ENCODE measurements around the gene ZCCHC10. TPM values are rescaled to one million over a fixed set of nuclear protein-coding genes. Genes with fewer than 3 reads are reported as not detected.
"Not testable (repeated sequence)": the region's sequence is repeated elsewhere in the genome, so short reads cannot be mapped to it uniquely, and the experiment has no call there.

Gene ZCCHC10
- total and polyA plus RNA-seq, 11 donors: 9.9 to 24.1 (median 17.1) TPM

DNA sequence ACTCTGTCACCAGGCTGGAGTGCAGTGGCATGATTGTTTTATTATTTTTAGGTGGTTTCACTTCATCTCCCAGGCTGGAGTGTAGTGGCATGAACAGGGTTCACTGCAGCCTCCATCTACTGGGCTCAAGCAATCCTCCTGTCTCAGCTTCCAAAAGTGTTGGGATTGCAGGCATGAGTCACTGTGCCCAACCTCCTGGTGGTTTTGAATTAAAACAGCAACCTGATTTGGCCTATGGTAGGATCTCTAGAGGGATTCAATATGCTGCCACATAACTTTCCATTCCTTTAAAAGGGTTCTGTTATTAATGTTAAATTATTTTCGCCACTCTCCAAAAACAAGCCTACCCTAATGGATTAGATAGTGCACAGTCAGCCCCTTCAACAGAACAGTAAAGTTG lies 15.6 kb upstream of the ZCCHC10 start:
- TF ChIP-seq POLR2A (IDR thresholded peaks at IDR 0.05) (no peak), CTCF (IDR thresholded peaks at IDR 0.05) (no peak)
- no peaks in the 10 kb centered on the region for H3K4me1 ChIP-seq
- no peak for ATAC-seq
- no peaks in the 10 kb centered on the region for H3K36me3 ChIP-seq
- H3K4me3 ChIP-seq: no peak overlapping the region
- no peaks in the 10 kb centered on the region for H3K27me3 ChIP-seq
- no peak for DNase-seq
- intact Hi-C loops (cut with DNase I): no loop called here
- WGBS, 4 donors: 70 to 87% (median 74%) methylated on average over 1 of the region's 1 CpG
- no peak overlapping the region for H3K27ac ChIP-seq
- H3K9me3 ChIP-seq: no peaks in the 10 kb centered on the region

GRCh38 chr5:133041157-133041784 lies 14.9 kb upstream of the ZCCHC10 start:
- Histone ChIP-seq H3K4me1 (no peaks in the 10 kb centered on the region), H3K4me3 (no peak overlapping the region), H3K9me3 (no peaks in the 10 kb centered on the region), H3K27ac (no peak overlapping the region), H3K27me3 (no peaks in the 10 kb centered on the region), H3K36me3 (no peaks in the 10 kb centered on the region)
- DNase-seq (no peak), ATAC-seq (no peak)
- 78 to 93% (median 87%) methylated on average over 3 of the region's 3 CpGs for WGBS, 4 donors
- intact Hi-C loops (cut with DNase I): no loop called here
- TF ChIP-seq POLR2A (IDR thresholded peaks at IDR 0.05) (no peak), CTCF (IDR thresholded peaks at IDR 0.05) (no peak)

DNA sequence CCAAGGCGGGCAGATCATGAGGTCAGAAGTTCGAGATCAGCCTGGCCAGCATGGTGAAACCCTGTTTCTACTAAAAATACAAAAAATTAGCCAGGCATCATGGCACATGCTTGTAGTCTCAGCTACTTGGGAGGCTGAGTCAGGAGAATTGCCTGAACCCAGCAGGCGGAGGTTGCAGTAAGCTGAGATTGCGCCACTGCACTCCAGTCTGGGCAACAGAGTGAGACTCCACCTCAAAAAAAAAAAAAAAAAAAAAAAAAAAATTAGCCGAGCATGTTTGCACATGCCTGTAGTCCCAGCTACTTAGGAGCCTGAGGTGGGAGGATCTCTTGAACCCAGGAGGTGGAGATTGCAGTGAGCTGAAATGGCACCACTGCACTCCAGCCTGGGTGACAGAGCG lies 10.3 kb upstream of the ZCCHC10 start:
- H3K27ac ChIP-seq; DNase-seq; intact Hi-C loops (cut with DNase I); H3K9me3 ChIP-seq; ATAC-seq; H3K27me3 ChIP-seq; H3K36me3 ChIP-seq; H3K4me1 ChIP-seq; H3K4me3 ChIP-seq: not testable (repeated sequence)
- WGBS, 4 donors: 89 to 95% (median 93%) methylated on average over 6 of the region's 6 CpGs

DNA sequence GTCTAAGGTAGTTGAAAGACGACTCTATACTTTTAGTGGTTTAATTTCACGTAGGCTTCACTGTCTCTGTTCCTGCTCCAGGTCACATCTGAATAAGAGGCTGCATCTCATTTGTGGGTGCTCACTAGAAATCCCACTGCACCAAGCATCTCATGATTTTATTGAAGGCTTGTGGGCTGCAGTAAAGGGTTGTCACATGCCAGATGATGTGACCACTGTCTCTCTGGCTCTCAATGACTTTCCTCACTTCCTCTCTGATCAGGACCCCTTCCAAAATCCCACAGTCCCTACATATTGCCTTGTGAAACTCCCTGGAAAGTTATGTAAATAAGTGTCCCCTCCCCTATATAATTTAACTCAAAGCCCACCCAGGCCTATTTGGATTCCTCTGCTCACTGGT lies 8.9 kb upstream of the ZCCHC10 start:
- intact Hi-C loops (cut with DNase I): no loop called here
- no peaks in the 10 kb centered on the region for H3K9me3 ChIP-seq
- 44 to 93% (median 75%) methylated on average over 2 of the region's 2 CpGs for WGBS, 4 donors
- no peaks in the 10 kb centered on the region for H3K27me3 ChIP-seq
- peaks cover 0 to 6% (median 0%) of the 10 kb centered on the region in 12 donors for H3K4me1 ChIP-seq
- DNase-seq (no peak), ATAC-seq (no peak)
- H3K27ac ChIP-seq: no peak overlapping the region
- no peak overlapping the region for H3K4me3 ChIP-seq
- H3K36me3 ChIP-seq: no peaks in the 10 kb centered on the region
- TF ChIP-seq CTCF (IDR thresholded peaks at IDR 0.05) (no peak), POLR2A (IDR thresholded peaks at IDR 0.05) (no peak)

DNA sequence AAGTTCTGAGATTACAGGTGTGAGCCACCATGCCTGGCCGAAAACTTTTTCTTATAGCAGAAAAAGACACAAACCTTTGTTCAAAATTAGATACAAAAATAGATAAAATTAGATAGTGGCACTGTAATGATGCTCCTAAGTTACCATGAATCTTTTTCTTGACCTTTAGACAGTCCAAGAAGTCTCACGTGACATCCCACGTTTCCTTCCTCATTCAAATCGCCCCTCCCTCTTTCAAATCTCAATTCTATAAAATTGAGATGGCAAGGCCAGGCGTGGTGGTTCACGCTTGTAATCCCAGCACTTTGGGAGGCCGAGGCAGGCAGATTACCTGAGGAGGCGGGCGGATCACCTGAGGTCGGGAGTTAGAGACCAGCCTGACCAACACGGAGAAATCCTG lies 7.7 kb upstream of the ZCCHC10 start:
- WGBS, 4 donors: 80 to 88% (median 83%) methylated on average over 11 of the region's 11 CpGs
- no peak for DNase-seq
- ATAC-seq: no peak
- intact Hi-C loops (cut with DNase I): no loop called here
- Histone ChIP-seq H3K4me1 (peaks cover 0 to 6% (median 0%) of the 10 kb centered on the region in 12 donors), H3K9me3 (no peaks in the 10 kb centered on the region), H3K27me3 (no peaks in the 10 kb centered on the region), H3K27ac (no peak overlapping the region), H3K4me3 (no peak overlapping the region), H3K36me3 (no peaks in the 10 kb centered on the region)
- TF ChIP-seq CTCF (IDR thresholded peaks at IDR 0.05): no peak
- TF ChIP-seq POLR2A (IDR thresholded peaks at IDR 0.05): no peak
